SU-DHL-6 (cell line): ENCODE measurements around the gene DHCR24.

Experiments
- H2AFZ ChIP-seq: fragments of 200-600 bp; sonication (generic); 2 replicates; pipeline ENCODE4 v1.6.1; 2014; ENCODE audit warnings: low read depth, mild to moderate bottlenecking, moderate library complexity, mixed read lengths, antibody characterized with exemption, low read length; ENCODE audit not compliant: severe bottlenecking
- H3F3A ChIP-seq: fragments of 200-600 bp; shearing (Covaris generic); 2 replicates; pipeline ENCODE4 v1.6.0; 2016; ENCODE audit warnings: antibody characterized with exemption, mild to moderate bottlenecking; ENCODE audit not compliant: insufficient read depth
- H3K27ac ChIP-seq: fragments of 200-600 bp; sonication (generic); 2 replicates; pipeline ENCODE4 v1.5.1; 2016; ENCODE audit warnings: low read depth, mild to moderate bottlenecking, low read length, moderate library complexity, mixed read lengths
- H3K27me3 ChIP-seq: fragments of 200-600 bp; sonication (generic), shearing (Covaris generic); 2 replicates; pipeline ENCODE4 v1.6.0; 2014; ENCODE audit warnings: mild to moderate bottlenecking, low read length
- H3K36me3 ChIP-seq: fragments of 200-600 bp; sonication (generic); 2 replicates; pipeline ENCODE4 v1.6.1; 2014; ENCODE audit warnings: mild to moderate bottlenecking, low read length, mixed read lengths
- H3K4me2 ChIP-seq: fragments of 300-600, 200-600 bp; shearing (Covaris generic), sonication (generic); 2 replicates; pipeline ENCODE4 v1.6.0; 2014; ENCODE audit warnings: low read length, low read depth, mild to moderate bottlenecking; ENCODE audit not compliant: poor library complexity, severe bottlenecking
- H3K4me3 ChIP-seq: fragments of 200-600 bp; sonication (generic); 2 replicates; pipeline ENCODE4 v1.5.1; 2014; ENCODE audit warnings: antibody characterized with exemption, low read length, mild to moderate bottlenecking, mixed read lengths; ENCODE audit not compliant: insufficient read depth, poor library complexity, severe bottlenecking
- H3K79me2 ChIP-seq: fragments of 200-600 bp; sonication (generic); 2 replicates; pipeline ENCODE4 v1.6.1; 2014; ENCODE audit warnings: mild to moderate bottlenecking, low read length, moderate library complexity; ENCODE audit not compliant: insufficient read depth
- H3K9ac ChIP-seq: fragments of 200-600 bp; sonication (generic); 2 replicates; pipeline ENCODE4 v1.7.0; 2014; ENCODE audit warnings: mild to moderate bottlenecking, low read length
- H3K9me2 ChIP-seq: fragments of 200-600 bp; sonication (generic); replicated peaks from 2 replicates; pipeline ENCODE4 v1.6.1; 2014; ENCODE audit warnings: low read length; ENCODE audit not compliant: insufficient read depth
- H3K9me3 ChIP-seq: fragments of 200-600 bp; sonication (generic); 2 replicates; pipeline ENCODE4 v1.6.1; 2014; ENCODE audit warnings: low read length, mixed read lengths; ENCODE audit not compliant: insufficient read depth
- H4K20me1 ChIP-seq: fragments of 200-600 bp; sonication (generic); 2 replicates; pipeline ENCODE4 v1.6.1; 2014; ENCODE audit warnings: low read depth, mild to moderate bottlenecking, antibody characterized with exemption, low read length, moderate library complexity, mixed read lengths
- CTCF ChIP-seq: fragments of 200-600 bp; sonication (generic); IDR thresholded peaks from one replicate; pipeline ENCODE4 v1.5.1; 2017; ENCODE audit warnings: antibody characterized with exemption, mild to moderate bottlenecking, low read length, moderate library complexity; ENCODE audit not compliant: insufficient read depth, poor library complexity, severe bottlenecking
- EZH2phosphoT487 ChIP-seq: fragments of 200-600 bp; sonication (generic), shearing (Covaris generic); conservative IDR thresholded peaks from 2 replicates; pipeline ENCODE4 v1.6.1; 2018; ENCODE audit warnings: mild to moderate bottlenecking, antibody characterized with exemption, low read length, moderate library complexity, mixed read lengths

DHCR24 gene

DNA sequence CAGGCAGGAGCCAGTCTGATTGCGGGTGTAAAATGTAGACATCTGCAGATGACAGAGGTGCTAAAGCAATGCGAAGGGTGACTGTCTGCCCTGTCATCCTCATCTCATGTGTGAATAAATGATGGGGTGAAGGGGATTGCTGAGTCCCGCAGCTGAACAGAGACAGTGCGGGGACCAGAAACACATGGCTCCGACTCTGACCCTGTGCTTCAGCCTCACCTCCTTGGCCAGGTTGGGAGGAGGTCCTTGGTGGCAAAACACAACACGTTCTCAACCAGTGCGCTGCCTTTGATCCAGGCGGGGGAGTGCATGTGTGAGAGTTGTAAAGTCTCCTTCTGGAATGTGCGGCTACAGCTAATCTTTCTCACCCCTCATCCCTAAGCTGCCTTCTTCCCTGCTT, 53.9 kb downstream of the DHCR24 start:
- no peaks in the 10 kb centered on the region for H3F3A ChIP-seq
- no peak overlapping the region for H3K4me2 ChIP-seq
- H3K4me3 ChIP-seq = no peak overlapping the region
- no peaks in the 10 kb centered on the region for H4K20me1 ChIP-seq
- H2AFZ ChIP-seq = no peak overlapping the region
- TF ChIP-seq CTCF = no peak
- no peak for TF ChIP-seq EZH2phosphoT487
- no peaks in the 10 kb centered on the region for H3K36me3 ChIP-seq
- H3K79me2 ChIP-seq = no peaks in the 10 kb centered on the region
- no peak overlapping the region for H3K27ac ChIP-seq
- no peaks in the 10 kb centered on the region for H3K9me2 ChIP-seq
- no peak overlapping the region for H3K9ac ChIP-seq
- no peaks in the 10 kb centered on the region; the same call in 1 of the 2 replicates for H3K9me3 ChIP-seq
- no peaks in the 10 kb centered on the region for H3K27me3 ChIP-seq

- H3K27me3 ChIP-seq = no peaks in the 10 kb centered on the region
- no peak overlapping the region for H3K4me2 ChIP-seq
- no peaks in the 10 kb centered on the region for H3K79me2 ChIP-seq
- H4K20me1 ChIP-seq = no peaks in the 10 kb centered on the region
- no peak overlapping the region for H3K9ac ChIP-seq
- no peak overlapping the region for H3K4me3 ChIP-seq
- H3F3A ChIP-seq = no peaks in the 10 kb centered on the region
- TF ChIP-seq EZH2phosphoT487 = no peak
- no peak for TF ChIP-seq CTCF
- H3K9me3 ChIP-seq = no peaks in the 10 kb centered on the region; the same call in 1 of the 2 replicates
- H3K9me2 ChIP-seq = no peaks in the 10 kb centered on the region
- no peak overlapping the region for H2AFZ ChIP-seq
- H3K27ac ChIP-seq = no peak overlapping the region
- H3K36me3 ChIP-seq = no peaks in the 10 kb centered on the region
Observed at GRCh38 chr1:54826226-54826816, 60.7 kb downstream of the DHCR24 start.

- no peak overlapping the region for H3K9ac ChIP-seq
- no peak for TF ChIP-seq EZH2phosphoT487
- TF ChIP-seq CTCF = no peak
- H3K27me3 ChIP-seq = no peaks in the 10 kb centered on the region
- no peak overlapping the region for H3K4me3 ChIP-seq
- no peaks in the 10 kb centered on the region for H3K79me2 ChIP-seq
- H4K20me1 ChIP-seq = no peaks in the 10 kb centered on the region
- no peaks in the 10 kb centered on the region; the same call in 1 of the 2 replicates for H3K9me3 ChIP-seq
- no peak overlapping the region for H3K27ac ChIP-seq
- no peaks in the 10 kb centered on the region for H3K36me3 ChIP-seq
- no peak overlapping the region for H2AFZ ChIP-seq
- no peak overlapping the region for H3K4me2 ChIP-seq
- H3F3A ChIP-seq = no peaks in the 10 kb centered on the region
- H3K9me2 ChIP-seq = no peaks in the 10 kb centered on the region
Observed at GRCh38 chr1:54825696-54826095, 61.3 kb downstream of the DHCR24 start.
